ENCODE results near the gene KCNS3. TPM values are rescaled to one million over a fixed set of nuclear protein-coding genes. Genes with fewer than 3 reads are reported as not detected.

KCNS3 gene
- total and polyA plus RNA-seq, 9 of the 15 experiments (the other 6 are each of a cell fraction or from before 2014, with no cell fraction given) = 0.01 to 0.75 (median 0.25) TPM

GRCh38 chr2:17933256-17933655 is 54.8 kb downstream of the KCNS3 start (continued):
- TF ChIP-seq AFF1 (IDR thresholded peaks at IDR 0.05; ENCODE audit: low read depth in 1 of 2, partially characterized antibody in 2 of 2) (no peak), HDAC2 (IDR thresholded peaks at IDR 0.05) (no peak), CHD1 (IDR thresholded peaks at IDR 0.05; ENCODE audit: low read length) (no peak), RBM39 (optimal IDR thresholded peaks at IDR 0.05; ENCODE audit: low read depth, low read length) (no peak), GABPA (tag; conservative IDR thresholded peaks at IDR 0.05; ENCODE audit: low read depth) (no peak), TAF7 (tag; IDR thresholded peaks at IDR 0.05) (no peak)

GRCh38 chr2:17934721-17935120 is 56.3 kb downstream of the KCNS3 start:
- ChIA-PET POLR2A (interaction anchor here (0.6 to 0.8 kb wide), 2 partner anchors 8 to 18 kb away, joined by 4 read pairs; no protein-coding TSS in a partner anchor), CTCF (ENCODE audit: low intra/inter-chr PET ratio) (no interaction called here)
- H3K4me3 ChIP-seq = no peak overlapping the region
- WGBS (ENCODE audit: insufficient coverage, low coverage, missing lambda C conversion rate) = 0% methylated on average over 4 of the region's 4 CpGs
- DNase-seq (ENCODE audit: extremely low read depth in 1 of 4, low spot score in 3 of 4) (no peak), FAIRE-seq (no peak), ATAC-seq (no peak)
- no peak overlapping the region for H3K9ac ChIP-seq (ENCODE audit: insufficient read depth in 1 of 2, low read depth in 2 of 2, low read length in 2 of 2)
- H3K4me1 ChIP-seq (replicated peaks in 1 of 2; ENCODE audit: control insufficient read depth in 2 of 2, insufficient read depth in 2 of 2, low read length in 2 of 2) = no peaks in the 10 kb centered on the region
- H3K9me1 ChIP-seq (ENCODE audit: control insufficient read depth, insufficient read depth, low read length) = no peaks in the 10 kb centered on the region
- BruUV-seq (replicated peaks) = no TSS peak
- H3K4me2 ChIP-seq (ENCODE audit: insufficient read depth, low read length) = no peak overlapping the region
- no peaks in the 10 kb centered on the region for H3K36me3 ChIP-seq (ENCODE audit: control insufficient read depth, insufficient read depth, low read length)
- intact Hi-C loops (cut with micrococcal nuclease) (no loop called here), in situ Hi-C loops (cut with MboI) (no loop called here)
- H3K9me3 ChIP-seq (replicated peaks; ENCODE audit: control insufficient read depth, insufficient read depth, low read depth, low read length) = no peaks in the 10 kb centered on the region
- no peak overlapping the region for H2AFZ ChIP-seq (ENCODE audit: low read depth, low read length)
- TF ChIP-seq BCLAF1 (IDR thresholded peaks at IDR 0.05; ENCODE audit: borderline replicate concordance in 1 of 2, control insufficient read depth in 1 of 2, low read depth in 2 of 2, low read length in 1 of 2) = no peak
- no peaks in the 10 kb centered on the region for H3K79me2 ChIP-seq (ENCODE audit: control insufficient read depth, insufficient read depth, low read length)
- peaks cover 0 to 16% of the 10 kb centered on the region in 2 experiments; a peak in 4 of 5 replicates for H3K27me3 ChIP-seq (ENCODE audit: control insufficient read depth in 2 of 2, insufficient read depth in 2 of 2, low read length in 2 of 2)
- H3K27ac ChIP-seq (ENCODE audit: extremely low read depth, low read depth, low read length) = no peak overlapping the region
- no peaks in the 10 kb centered on the region for H4K20me1 ChIP-seq (replicated peaks; ENCODE audit: control insufficient read depth, insufficient read depth, low read length)
